GM18502 (cell line): ENCODE results near the gene NUP133.
"Not testable (repeated sequence)": the region's sequence is repeated elsewhere in the genome, so short reads cannot be mapped to it uniquely, and the experiment has no call there.

Experiments
- ATAC-seq: cut with Tn5 transposase; IDR thresholded peaks from one replicate; pipeline ENCODE4 v1.9.1; 2021; ENCODE audit warnings: mild to moderate bottlenecking; ENCODE audit not compliant: unreplicated experiment, poor library complexity

Gene NUP133

GRCh38 chr1:229511201-229511600 lies 3.1 kb upstream of the NUP133 start:
- ATAC-seq: not testable (repeated sequence)

GRCh38 chr1:229509576-229509975 lies 1.4 kb upstream of the NUP133 start:
- ATAC-seq: no peak

GRCh38 chr1:229508823-229509337 lies 739 bp upstream of the NUP133 start:
- ATAC-seq: no peak

GRCh38 chr1:229507502-229507901 lies 639 bp downstream of the NUP133 start:
- ATAC-seq: peak; percentile 3

GRCh38 chr1:229506633-229507032 lies 1.5 kb downstream of the NUP133 start:
- no peak for ATAC-seq

GRCh38 chr1:229495782-229496181 lies 12.4 kb downstream of the NUP133 start:
- no peak for ATAC-seq

- ATAC-seq: no peak
Measured at GRCh38 chr1:229487181-229487580, 21.0 kb downstream of the NUP133 start.

GRCh38 chr1:229485318-229485717 lies 22.8 kb downstream of the NUP133 start:
- ATAC-seq: no peak

- ATAC-seq: no peak
Measured at GRCh38 chr1:229482511-229482910, 25.6 kb downstream of the NUP133 start.

GRCh38 chr1:229480495-229480894 lies 27.6 kb downstream of the NUP133 start:
- ATAC-seq: peak; percentile 32

GRCh38 chr1:229479660-229480399 lies 28.3 kb downstream of the NUP133 start:
- ATAC-seq: peak; percentile 70

- ATAC-seq: peak; percentile 78
Measured at GRCh38 chr1:229478852-229479251, 29.3 kb downstream of the NUP133 start.

- ATAC-seq: not testable (repeated sequence)
Measured at GRCh38 chr1:229475859-229476258, 32.3 kb downstream of the NUP133 start.

GRCh38 chr1:229474509-229474908 lies 33.6 kb downstream of the NUP133 start:
- no peak for ATAC-seq

GRCh38 chr1:229471175-229471574 lies 37.0 kb downstream of the NUP133 start:
- ATAC-seq: no peak

GRCh38 chr1:229470406-229471043 lies 37.6 kb downstream of the NUP133 start:
- ATAC-seq: no peak

GRCh38 chr1:229466887-229467286 lies 41.3 kb downstream of the NUP133 start:
- no peak for ATAC-seq

- no peak for ATAC-seq
Measured at GRCh38 chr1:229464672-229465071, 43.5 kb downstream of the NUP133 start.

GRCh38 chr1:229461032-229461668 lies 47.0 kb downstream of the NUP133 start:
- ATAC-seq: no peak

- no peak for ATAC-seq
Measured at GRCh38 chr1:229459815-229460214, 48.3 kb downstream of the NUP133 start.

GRCh38 chr1:229457436-229457835 lies 50.7 kb downstream of the NUP133 start:
- no peak for ATAC-seq
